Activated naive CD4-positive, alpha-beta T cell treated with anti-CD3 and anti-CD28 coated beads, Interleukin-2, amount 10 ng/mL, durations not matched to agents 7 days and 5 days (primary cell): ENCODE measurements around the gene CPNE4.
"Not testable (repeated sequence)": the region's sequence is repeated elsewhere in the genome, so short reads cannot be mapped to it uniquely, and the experiment has no call there.

Experiments
- CTCF ChIA-PET: fragments of 350-600 bp; sonication (Branson Sonifier 250); formaldehyde crosslinking; loops from one replicate; lab custom pipeline; 2021; ENCODE audit warnings: antibody characterized with exemption; lab: Charles Lee
- DNase-seq: peaks from one replicate; pipeline ENCODE4 v3.0.0-alpha.2; 2020
- H3K27ac Mint-ChIP-seq: one replicate; pipeline ENCODE4 v1.8.0; 2021; ENCODE audit warnings: mild to moderate bottlenecking, moderate library complexity, mixed read lengths
- H3K27me3 Mint-ChIP-seq: one replicate; pipeline ENCODE4 v1.8.0; 2021; ENCODE audit warnings: mild to moderate bottlenecking, mixed read lengths
- H3K36me3 Mint-ChIP-seq: one replicate; pipeline ENCODE4 v1.8.0; 2021; ENCODE audit warnings: mixed read lengths
- H3K4me1 Mint-ChIP-seq: one replicate; pipeline ENCODE4 v1.8.0; 2021; ENCODE audit warnings: mixed read lengths
- H3K4me3 Mint-ChIP-seq: one replicate; pipeline ENCODE4 v1.8.0; 2021; ENCODE audit warnings: mild to moderate bottlenecking, moderate library complexity, mixed read lengths
- H3K9me3 Mint-ChIP-seq: one replicate; pipeline ENCODE4 v1.8.0; 2021; ENCODE audit warnings: mixed read lengths

The CPNE4 gene

GRCh38 chr3:131502530-131503319, 532.1 kb downstream of the CPNE4 start, which contains the start of gene MRPL3:
Gene MRPL3 (minus strand): TSS chr3:131502971. CDS start chr3:131502821, 150 bp downstream.
- Mint-ChIP-seq H3K27ac (peak within 1 kb of the TSS; percentile 95), H3K36me3 (peaks cover 29% of the 10 kb centered on the region), H3K4me3 (peak within 1 kb of the TSS; percentile 98), H3K27me3 (no peaks in the 10 kb centered on the region), H3K4me1 (peaks cover 38% of the 10 kb centered on the region), H3K9me3 (no peaks in the 10 kb centered on the region)
- CTCF ChIA-PET: no interaction called here
- peak; percentile 88 for DNase-seq

- peak overlapping the region; percentile 98 for H3K4me3 Mint-ChIP-seq
- peak overlapping the region; percentile 95 for H3K27ac Mint-ChIP-seq
- peaks cover 38% of the 10 kb centered on the region for H3K4me1 Mint-ChIP-seq
- H3K27me3 Mint-ChIP-seq: no peaks in the 10 kb centered on the region
- no peaks in the 10 kb centered on the region for H3K9me3 Mint-ChIP-seq
- DNase-seq: no peak
- H3K36me3 Mint-ChIP-seq: peaks cover 33% of the 10 kb centered on the region
- CTCF ChIA-PET: no interaction called here
Observed at GRCh38 chr3:131501949-131502348, 532.9 kb downstream of the CPNE4 start.

GRCh38 chr3:131494706-131495105, 540.1 kb downstream of the CPNE4 start:
- H3K36me3 Mint-ChIP-seq: peaks cover 36% of the 10 kb centered on the region
- no peak overlapping the region for H3K27ac Mint-ChIP-seq
- no peaks in the 10 kb centered on the region for H3K27me3 Mint-ChIP-seq
- H3K9me3 Mint-ChIP-seq: no peaks in the 10 kb centered on the region
- CTCF ChIA-PET: no interaction called here
- DNase-seq: no peak
- no peaks in the 10 kb centered on the region for H3K4me1 Mint-ChIP-seq
- H3K4me3 Mint-ChIP-seq: no peak overlapping the region

GRCh38 chr3:131491775-131492174, 543.0 kb downstream of the CPNE4 start:
- peaks cover 24% of the 10 kb centered on the region for H3K36me3 Mint-ChIP-seq
- H3K4me3 Mint-ChIP-seq: no peak overlapping the region
- CTCF ChIA-PET: interaction anchor here (1.2 kb wide), 1 partner anchor 15 kb away, joined by 4 read pairs; no protein-coding TSS in a partner anchor
- H3K27me3 Mint-ChIP-seq: no peaks in the 10 kb centered on the region
- no peak for DNase-seq
- H3K9me3 Mint-ChIP-seq: no peaks in the 10 kb centered on the region
- no peak overlapping the region for H3K27ac Mint-ChIP-seq
- H3K4me1 Mint-ChIP-seq: peaks cover 3% of the 10 kb centered on the region

- H3K27ac Mint-ChIP-seq: no peak overlapping the region
- no peaks in the 10 kb centered on the region for H3K27me3 Mint-ChIP-seq
- peaks cover 2% of the 10 kb centered on the region for H3K9me3 Mint-ChIP-seq
- no peak overlapping the region for H3K4me3 Mint-ChIP-seq
- DNase-seq: no peak
- peaks cover 27% of the 10 kb centered on the region for H3K36me3 Mint-ChIP-seq
- CTCF ChIA-PET: interaction anchor here (1.2 kb wide), 1 partner anchor 15 kb away, joined by 4 read pairs; no protein-coding TSS in a partner anchor
- peaks cover 8% of the 10 kb centered on the region for H3K4me1 Mint-ChIP-seq
Observed at GRCh38 chr3:131491084-131491483, 543.7 kb downstream of the CPNE4 start.

- H3K27ac Mint-ChIP-seq, CTCF ChIA-PET, H3K4me3 Mint-ChIP-seq, DNase-seq, H3K27me3 Mint-ChIP-seq, H3K4me1 Mint-ChIP-seq, H3K9me3 Mint-ChIP-seq: not testable (repeated sequence)
- H3K36me3 Mint-ChIP-seq: peaks cover 24% of the 10 kb centered on the region
Observed at GRCh38 chr3:131486545-131486944, 548.3 kb downstream of the CPNE4 start.

GRCh38 chr3:131485119-131485518, 549.7 kb downstream of the CPNE4 start:
- no peak overlapping the region for H3K27ac Mint-ChIP-seq
- peaks cover 29% of the 10 kb centered on the region for H3K36me3 Mint-ChIP-seq
- H3K9me3 Mint-ChIP-seq: peaks cover 2% of the 10 kb centered on the region
- no peak overlapping the region for H3K4me3 Mint-ChIP-seq
- H3K27me3 Mint-ChIP-seq: no peaks in the 10 kb centered on the region
- CTCF ChIA-PET: no interaction called here
- H3K4me1 Mint-ChIP-seq: peaks cover 10% of the 10 kb centered on the region
- DNase-seq: no peak

- peaks cover 2% of the 10 kb centered on the region for H3K9me3 Mint-ChIP-seq
- no peak overlapping the region for H3K27ac Mint-ChIP-seq
- no peaks in the 10 kb centered on the region for H3K27me3 Mint-ChIP-seq
- H3K4me3 Mint-ChIP-seq: no peak overlapping the region
- peaks cover 31% of the 10 kb centered on the region for H3K36me3 Mint-ChIP-seq
- CTCF ChIA-PET: no interaction called here
- H3K4me1 Mint-ChIP-seq: peaks cover 10% of the 10 kb centered on the region
- no peak for DNase-seq
Observed at GRCh38 chr3:131484496-131485111, 550.2 kb downstream of the CPNE4 start.
